OCI-LY3 (cell line): ENCODE results near the gene BRCA2.

Experiments
- H2AFZ ChIP-seq: fragments of 200-600, 300-600 bp; shearing (Covaris generic); 2 replicates; pipeline ENCODE4 v1.6.0; 2014; ENCODE audit warnings: antibody characterized with exemption, low read depth, low read length
- H3K27ac ChIP-seq: fragments of 200-600, 300-600 bp; sonication (generic); 2 replicates; pipeline ENCODE4 v1.5.1; 2014; ENCODE audit warnings: mild to moderate bottlenecking, low read length, moderate library complexity, mixed read lengths
- H3K27me3 ChIP-seq: fragments of 200-600, 300-600 bp; sonication (generic); 2 replicates; pipeline ENCODE4 v1.6.1; 2014; ENCODE audit warnings: low read depth, low read length, mixed read lengths
- H3K36me3 ChIP-seq: fragments of 200-600, 300-600 bp; sonication (generic); replicated peaks from 2 replicates; pipeline ENCODE3; 2014; ENCODE audit warnings: low read depth, low read length, mixed read lengths
- H3K4me1 ChIP-seq: fragments of 300-600, 200-600 bp; sonication (generic); 2 replicates; pipeline ENCODE4 v1.6.1; 2014; ENCODE audit warnings: low read length, mixed read lengths
- H3K4me2 ChIP-seq: fragments of 200-600, 300-600 bp; sonication (generic); 2 replicates; pipeline ENCODE4 v1.6.1; 2014; ENCODE audit warnings: low read length, mixed read lengths
- H3K4me3 ChIP-seq: fragments of 300-600, 200-600 bp; sonication (generic); 2 replicates; pipeline ENCODE4 v1.5.1; 2014; ENCODE audit warnings: antibody characterized with exemption, mild to moderate bottlenecking, low read length, moderate library complexity
- H3K79me2 ChIP-seq: fragments of 300-600, 200-600 bp; shearing (Covaris generic); 2 replicates; pipeline ENCODE4 v1.6.1; 2014; ENCODE audit warnings: mild to moderate bottlenecking, low read length, mixed read lengths
- H3K9ac ChIP-seq: fragments of 300-600, 200-600 bp; shearing (Covaris generic); 2 replicates; pipeline ENCODE4 v1.6.0; 2014; ENCODE audit warnings: mild to moderate bottlenecking, low read length, moderate library complexity
- H3K9me3 ChIP-seq: fragments of 200-600, 300-600 bp; shearing (Covaris generic); 2 replicates; pipeline ENCODE4 v1.6.1; 2014; ENCODE audit warnings: low read length, mixed read lengths; ENCODE audit not compliant: insufficient read depth
- H4K20me1 ChIP-seq: fragments of 200-600, 300-600 bp; sonication (generic); 2 replicates; pipeline ENCODE4 v1.6.1; 2016; ENCODE audit warnings: low read length, mixed read lengths; ENCODE audit not compliant: insufficient read depth
- CTCF ChIP-seq: fragments of 200-600, 300-600 bp; sonication (generic); IDR thresholded peaks from 2 replicates; pipeline ENCODE4 v1.5.1; 2014; ENCODE audit warnings: antibody characterized with exemption, low read length, low read depth
- EZH2phosphoT487 ChIP-seq: fragments of 200-600 bp; shearing (Covaris generic); IDR thresholded peaks from 2 replicates; pipeline ENCODE4 v1.6.1; 2018; ENCODE audit warnings: antibody characterized with exemption, mixed run types, low read depth

The BRCA2 gene

GRCh38 chr13:32381539-32381938 lies 66.2 kb downstream of the BRCA2 start:
- H3K27me3 ChIP-seq, result no peaks in the 10 kb centered on the region
- TF ChIP-seq EZH2phosphoT487 (no peak), CTCF (peak; percentile 62)
- no peaks in the 10 kb centered on the region for H3K79me2 ChIP-seq
- H4K20me1 ChIP-seq, result no peaks in the 10 kb centered on the region
- no peak overlapping the region for H3K27ac ChIP-seq
- no peak overlapping the region for H3K4me2 ChIP-seq
- H2AFZ ChIP-seq, result no peak overlapping the region
- H3K9me3 ChIP-seq, result no peaks in the 10 kb centered on the region
- H3K36me3 ChIP-seq, result peaks cover 44% of the 10 kb centered on the region
- no peaks in the 10 kb centered on the region; the same call in 1 of the 2 replicates for H3K4me1 ChIP-seq
- H3K4me3 ChIP-seq, result no peak overlapping the region
- no peak overlapping the region for H3K9ac ChIP-seq

DNA sequence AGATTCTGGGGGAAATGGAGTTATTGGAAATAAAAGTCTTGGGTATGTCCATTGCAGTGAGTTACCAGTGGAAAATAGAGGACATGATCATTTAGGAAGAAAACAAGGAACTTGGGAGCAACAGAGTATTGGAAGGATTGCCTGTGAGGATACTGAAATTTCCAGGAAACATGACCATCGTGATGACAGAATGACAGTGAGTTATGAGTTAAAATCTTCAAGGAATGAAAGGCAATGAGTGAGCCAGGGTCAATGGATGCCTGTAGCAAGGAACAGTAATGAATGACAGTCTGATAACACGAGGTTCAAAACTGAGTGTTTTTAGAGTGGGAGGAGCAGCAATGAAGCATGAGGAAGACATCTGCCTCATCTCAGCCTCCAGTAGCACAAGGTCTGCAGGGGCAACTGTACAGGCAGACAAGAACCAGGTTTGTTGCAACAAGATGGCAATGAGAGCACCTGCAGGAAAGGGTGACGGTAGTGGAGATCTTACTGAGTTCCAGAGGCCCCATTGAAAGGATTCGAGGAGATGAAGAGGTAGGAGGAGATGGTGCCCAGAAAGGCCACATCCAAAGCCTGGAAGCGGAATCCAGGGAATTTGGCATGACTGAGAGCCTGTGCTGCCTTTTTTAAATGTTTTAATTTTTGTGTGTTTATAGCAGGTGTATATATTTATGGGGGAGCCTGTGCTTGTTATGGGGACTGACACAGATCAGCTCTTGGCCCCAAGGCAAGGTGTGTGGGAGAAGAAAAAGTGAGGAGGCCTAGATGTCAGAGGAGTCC lies 68.7 kb downstream of the BRCA2 start:
- no peak overlapping the region for H2AFZ ChIP-seq
- no peak overlapping the region for H3K4me3 ChIP-seq
- no peaks in the 10 kb centered on the region for H3K9me3 ChIP-seq
- H3K4me1 ChIP-seq, result no peaks in the 10 kb centered on the region; the same call in 1 of the 2 replicates
- no peak overlapping the region for H3K9ac ChIP-seq
- no peaks in the 10 kb centered on the region for H3K27me3 ChIP-seq
- no peak overlapping the region for H3K4me2 ChIP-seq
- H3K79me2 ChIP-seq, result no peaks in the 10 kb centered on the region
- no peaks in the 10 kb centered on the region for H4K20me1 ChIP-seq
- H3K27ac ChIP-seq, result no peak overlapping the region
- peaks cover 37% of the 10 kb centered on the region for H3K36me3 ChIP-seq
- no peak for TF ChIP-seq CTCF
- no peak for TF ChIP-seq EZH2phosphoT487

- Histone ChIP-seq H3K4me3 (no peak overlapping the region), H2AFZ (no peak overlapping the region), H3K4me2 (no peak overlapping the region), H3K79me2 (no peaks in the 10 kb centered on the region), H4K20me1 (no peaks in the 10 kb centered on the region), H3K27me3 (no peaks in the 10 kb centered on the region), H3K9ac (no peak overlapping the region), H3K4me1 (no peaks in the 10 kb centered on the region; the same call in 1 of the 2 replicates), H3K27ac (no peak overlapping the region), H3K9me3 (no peaks in the 10 kb centered on the region), H3K36me3 (peaks cover 31% of the 10 kb centered on the region)
- no peak for TF ChIP-seq CTCF
Measured at GRCh38 chr13:32384702-32385101, 69.4 kb downstream of the BRCA2 start.

DNA sequence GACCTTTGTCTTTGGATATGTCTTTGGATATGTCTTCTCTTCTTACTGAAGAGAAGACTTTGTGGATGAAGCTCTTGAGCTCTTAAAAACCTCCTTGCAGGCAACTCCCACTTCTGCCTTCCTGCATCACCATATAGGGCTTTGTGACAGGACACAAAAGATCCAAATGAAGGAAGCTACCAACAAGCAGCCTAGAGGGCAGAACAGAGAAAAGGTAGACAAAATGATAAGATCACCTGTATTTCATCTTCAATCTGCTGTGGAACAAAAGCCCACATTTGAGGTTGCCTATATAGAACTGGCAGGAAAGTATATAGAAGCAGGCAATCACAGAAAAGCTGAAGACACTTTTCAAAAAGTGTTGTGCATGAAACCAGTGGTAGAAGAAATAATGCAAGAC lies 70.1 kb downstream of the BRCA2 start:
- TF ChIP-seq CTCF, result no peak
- TF ChIP-seq EZH2phosphoT487, result no peak
- Histone ChIP-seq H3K4me3 (no peak overlapping the region), H3K9me3 (no peaks in the 10 kb centered on the region), H3K79me2 (no peaks in the 10 kb centered on the region), H3K27ac (no peak overlapping the region), H3K36me3 (peaks cover 27% of the 10 kb centered on the region), H3K4me1 (no peaks in the 10 kb centered on the region; the same call in 1 of the 2 replicates), H2AFZ (no peak overlapping the region), H3K27me3 (no peaks in the 10 kb centered on the region), H4K20me1 (no peaks in the 10 kb centered on the region), H3K9ac (no peak overlapping the region), H3K4me2 (no peak overlapping the region)
